CD14-positive monocyte (primary cell): Measurements from ENCODE around the gene FAM131A. TPM values are rescaled to one million over a fixed set of nuclear protein-coding genes. Genes with fewer than 3 reads are reported as not detected.

Experiments
- DNase-seq, 3 donors: peaks; one replicate each; pipeline ENCODE4 v3.0.0-alpha.2; 2011 to 2022
- H2AFZ ChIP-seq: 2 replicates; pipeline ENCODE4 v1.6.0; 2012; ENCODE audit warnings: mild to moderate bottlenecking, low read depth, low read length, inconsistent platforms; ENCODE audit not compliant: insufficient read depth, poor library complexity, severe bottlenecking
- H3K27ac ChIP-seq, 2 donors: 1 replicate in 1 of 2; 2 replicates in 1 of 2; pipeline ENCODE4 v1.5.1; 2012 to 2013; ENCODE audit warnings: low read length in 2 of 2, control low read depth in 1 of 2, inconsistent platforms in 1 of 2, low read depth in 1 of 2, mild to moderate bottlenecking in 1 of 2
- H3K27me3 ChIP-seq, 2 donors: one replicate each; pipeline versions ENCODE4 v1.6.0 to v1.6.1; 2011 to 2013; ENCODE audit warnings: low read length in 2 of 2; ENCODE audit not compliant: control insufficient read depth in 2 of 2, insufficient read depth in 2 of 2
- H3K36me3 ChIP-seq, 2 donors: replicated peaks in 1 of 2; 1 replicate in 1 of 2; 2 replicates in 1 of 2; pipeline versions ENCODE4 v1.5.1 to v1.6.1; 2012 to 2013; ENCODE audit warnings: low read length in 2 of 2, control low read depth in 1 of 2, inconsistent platforms in 1 of 2, mild to moderate bottlenecking in 1 of 2; ENCODE audit not compliant: insufficient read depth in 2 of 2, control insufficient read depth in 1 of 2
- H3K4me1 ChIP-seq, 2 donors: 1 replicate in 1 of 2; 2 replicates in 1 of 2; pipeline versions ENCODE4 v1.5.1 to v1.6.1; 2012 to 2013; ENCODE audit warnings: low read length in 2 of 2, control low read depth in 1 of 2, inconsistent platforms in 1 of 2, mild to moderate bottlenecking in 1 of 2, moderate library complexity in 1 of 2; ENCODE audit not compliant: insufficient read depth in 2 of 2, control insufficient read depth in 1 of 2
- H3K4me2 ChIP-seq: replicated peaks from 2 replicates; pipeline ENCODE3; 2012; ENCODE audit warnings: low read length, moderate library complexity, mild to moderate bottlenecking; ENCODE audit not compliant: poor library complexity, severe bottlenecking; ENCODE audit errors: extremely low read depth
- H3K4me3 ChIP-seq, 3 experiments: fragments of 200-600 bp in 1 of 3; sonication (generic) in 1 of 3; replicated peaks in 1 of 3; 1 replicate in 2 of 3; 2 replicates in 1 of 3; pipeline ENCODE4 v1.5.1; 2011 to 2013; ENCODE audit warnings: low read length in 3 of 3, mild to moderate bottlenecking in 3 of 3, control low read depth in 2 of 3, low read depth in 2 of 3, inconsistent platforms in 1 of 3, moderate library complexity in 1 of 3
- H3K79me2 ChIP-seq: 2 replicates; pipeline ENCODE4 v1.6.0; 2012; ENCODE audit warnings: mild to moderate bottlenecking, control low read depth, inconsistent platforms, low read length, moderate library complexity; ENCODE audit not compliant: insufficient read depth
- H3K9ac ChIP-seq: 2 replicates; pipeline ENCODE4 v1.6.0; 2017; ENCODE audit warnings: low read length, mild to moderate bottlenecking; ENCODE audit not compliant: insufficient read depth, poor library complexity, severe bottlenecking
- H3K9me3 ChIP-seq, 2 donors: replicated peaks in 1 of 2; 1 replicate in 1 of 2; 2 replicates in 1 of 2; pipeline versions ENCODE4 v1.5.1 to v1.6.1; 2012 to 2013; ENCODE audit warnings: low read length in 2 of 2, control low read depth in 1 of 2; ENCODE audit not compliant: control insufficient read depth in 1 of 2, insufficient read depth in 1 of 2
- H4K20me1 ChIP-seq: 2 replicates; pipeline ENCODE4 v1.6.0; 2012; ENCODE audit warnings: mild to moderate bottlenecking, low read length, control low read depth, moderate library complexity; ENCODE audit not compliant: insufficient read depth
- H3K27ac Mint-ChIP-seq, 7 donors: one replicate each; pipeline ENCODE4 v1.8.0; 2020; ENCODE audit warnings: mild to moderate bottlenecking in 7 of 7, mixed read lengths in 7 of 7, moderate library complexity in 6 of 7, inconsistent platforms in 2 of 7
- H3K27me3 Mint-ChIP-seq, 3 donors: one replicate each; pipeline ENCODE4 v1.8.0; 2021 to 2022; ENCODE audit warnings: low read depth in 3 of 3, mild to moderate bottlenecking in 3 of 3, mixed read lengths in 3 of 3, moderate library complexity in 3 of 3, inconsistent platforms in 1 of 3
- H3K36me3 Mint-ChIP-seq, 2 donors: one replicate each; pipeline ENCODE4 v1.8.0; 2020; ENCODE audit warnings: mixed read lengths in 2 of 2, inconsistent platforms in 1 of 2, mild to moderate bottlenecking in 1 of 2
- H3K4me1 Mint-ChIP-seq: one replicate; pipeline ENCODE4 v1.8.0; 2020; ENCODE audit warnings: mild to moderate bottlenecking, mixed read lengths
- H3K4me3 Mint-ChIP-seq, 2 donors: one replicate each; pipeline ENCODE4 v1.8.0; 2020; ENCODE audit warnings: mild to moderate bottlenecking in 2 of 2, mixed read lengths in 2 of 2, moderate library complexity in 1 of 2
- H3K9me3 Mint-ChIP-seq, 7 donors: one replicate each; pipeline ENCODE4 v1.8.0; 2020 to 2022; ENCODE audit warnings: mixed read lengths in 7 of 7, mild to moderate bottlenecking in 6 of 7, moderate library complexity in 6 of 7, inconsistent platforms in 2 of 7
- WGBS: methylation state at CpG from one replicate; pipeline ENCODE4 v1.1.5; 2013; ENCODE audit warnings: missing lambda C conversion rate; ENCODE audit not compliant: insufficient coverage; 5-methylcytosine and 5-hydroxymethylcytosine counted together
- intact Hi-C, 2 donors: fragments of 100-400 bp; cut with micrococcal nuclease; formaldehyde crosslinking; loops; one replicate each; pipeline versions ENCODE4 v1.15.0 to v1.15.1; 2023
- polyA plus RNA-seq, 3 donors: library from polyadenylated mRNA; depleted of rRNA in 1 of 3; unstranded in 2 of 3; stranded (reverse) in 1 of 3; fragments of 300-500 nt in 2 of 3; fragments of >200 nt in 1 of 3; fragmentation: Illumina TruSeq in 2 of 3; gene quantifications; 1 replicate in 2 of 3; 2 replicates in 1 of 3; pipeline ENCODE4 v1.2.3, GENCODE V29; 2012 to 2021
- TF ChIP-seq, protein P1 (sequence below): fragments of 200-600 bp; IDR thresholded peaks from one replicate; pipeline ENCODE4 v1.8.0; 2022; ENCODE audit warnings: antibody characterized with exemption, mild to moderate bottlenecking

The FAM131A gene
- polyA plus RNA-seq, 3 donors: 5.8 to 30.6 (median 7.7) TPM

DNA sequence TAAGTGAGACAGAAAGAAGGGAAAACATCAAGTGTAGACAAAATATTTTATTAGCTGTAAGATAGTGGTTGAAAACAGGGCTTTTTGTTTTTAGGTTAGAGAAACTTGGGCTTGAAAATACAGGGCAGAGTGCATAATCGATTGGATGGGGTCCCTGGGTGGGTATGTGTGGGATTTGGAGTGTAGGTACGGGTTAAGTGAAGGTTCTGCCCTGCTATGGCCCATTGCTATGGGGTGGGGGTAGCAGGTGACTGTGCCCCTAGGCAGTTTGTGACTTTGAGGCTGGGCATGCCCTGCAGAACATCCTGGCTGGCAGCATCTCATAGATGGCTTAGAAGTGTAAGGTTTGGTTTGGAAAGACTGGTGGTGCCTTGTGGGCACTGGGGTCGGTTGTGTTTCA lies 3.7 kb upstream of the FAM131A start:
- H3K27me3 Mint-ChIP-seq: peaks cover 0 to 12% (median 10%) of the 10 kb centered on the region in 3 donors
- H3K36me3 ChIP-seq: peaks cover 66% of the 10 kb centered on the region in 2 donors
- peaks cover 36% of the 10 kb centered on the region for H3K4me1 Mint-ChIP-seq
- intact Hi-C loops: no loop called here
- H3K4me2 ChIP-seq: no peak overlapping the region
- H3K27ac ChIP-seq: peak overlapping the region; percentile 37 to 87
- peaks cover 22% of the 10 kb centered on the region for H3K79me2 ChIP-seq
- WGBS: 97% methylated on average over 3 of the region's 3 CpGs
- H3K9me3 ChIP-seq: no peaks in the 10 kb centered on the region
- peak overlapping the region; percentile 75 to 97 (median 97) for H3K27ac Mint-ChIP-seq
- no peak overlapping the region for H3K4me3 Mint-ChIP-seq
- H3K27me3 ChIP-seq: peaks cover 0 to 2% of the 10 kb centered on the region in 2 donors
- peaks cover 73 to 75% of the 10 kb centered on the region in 2 donors for H3K36me3 Mint-ChIP-seq
- no peak overlapping the region for H2AFZ ChIP-seq
- peaks cover 26 to 30% of the 10 kb centered on the region in 2 donors for H3K4me1 ChIP-seq
- H3K9me3 Mint-ChIP-seq: no peaks in the 10 kb centered on the region
- TF ChIP-seq, protein P1, sequence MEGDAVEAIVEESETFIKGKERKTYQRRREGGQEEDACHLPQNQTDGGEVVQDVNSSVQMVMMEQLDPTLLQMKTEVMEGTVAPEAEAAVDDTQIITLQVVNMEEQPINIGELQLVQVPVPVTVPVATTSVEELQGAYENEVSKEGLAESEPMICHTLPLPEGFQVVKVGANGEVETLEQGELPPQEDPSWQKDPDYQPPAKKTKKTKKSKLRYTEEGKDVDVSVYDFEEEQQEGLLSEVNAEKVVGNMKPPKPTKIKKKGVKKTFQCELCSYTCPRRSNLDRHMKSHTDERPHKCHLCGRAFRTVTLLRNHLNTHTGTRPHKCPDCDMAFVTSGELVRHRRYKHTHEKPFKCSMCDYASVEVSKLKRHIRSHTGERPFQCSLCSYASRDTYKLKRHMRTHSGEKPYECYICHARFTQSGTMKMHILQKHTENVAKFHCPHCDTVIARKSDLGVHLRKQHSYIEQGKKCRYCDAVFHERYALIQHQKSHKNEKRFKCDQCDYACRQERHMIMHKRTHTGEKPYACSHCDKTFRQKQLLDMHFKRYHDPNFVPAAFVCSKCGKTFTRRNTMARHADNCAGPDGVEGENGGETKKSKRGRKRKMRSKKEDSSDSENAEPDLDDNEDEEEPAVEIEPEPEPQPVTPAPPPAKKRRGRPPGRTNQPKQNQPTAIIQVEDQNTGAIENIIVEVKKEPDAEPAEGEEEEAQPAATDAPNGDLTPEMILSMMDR: no peak
- no peak overlapping the region for H3K9ac ChIP-seq
- no peak for DNase-seq
- peaks cover 45% of the 10 kb centered on the region for H4K20me1 ChIP-seq
- H3K4me3 ChIP-seq: no peak overlapping the region

DNA sequence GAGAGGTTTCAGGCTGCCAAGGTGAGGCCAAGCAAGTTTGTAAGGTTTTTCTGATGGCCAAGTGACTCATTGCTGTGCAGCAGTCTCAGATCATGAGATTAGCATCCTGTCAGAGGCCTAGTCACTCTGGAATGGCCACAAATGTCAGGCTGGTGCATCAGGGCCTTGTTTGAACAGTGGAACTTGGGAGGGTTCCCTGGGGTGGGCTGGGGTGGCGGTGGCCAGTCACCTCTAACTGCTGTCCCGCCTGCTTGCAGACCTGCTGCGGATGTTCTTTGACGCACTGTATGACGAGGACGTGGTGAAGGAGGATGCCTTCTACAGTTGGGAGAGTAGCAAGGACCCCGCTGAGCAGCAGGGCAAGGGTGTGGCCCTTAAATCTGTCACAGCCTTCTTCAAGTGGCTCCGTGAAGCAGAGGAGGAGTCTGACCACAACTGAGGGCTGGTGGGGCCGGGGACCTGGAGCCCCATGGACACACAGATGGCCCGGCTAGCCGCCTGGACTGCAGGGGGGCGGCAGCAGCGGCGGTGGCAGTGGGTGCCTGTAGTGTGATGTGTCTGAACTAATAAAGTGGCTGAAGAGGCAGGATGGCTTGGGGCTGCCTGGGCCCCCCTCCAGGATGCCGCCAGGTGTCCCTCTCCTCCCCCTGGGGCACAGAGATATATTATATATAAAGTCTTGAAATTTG lies 2.8 kb upstream of the FAM131A start:
- Histone ChIP-seq H3K79me2 (peaks cover 22% of the 10 kb centered on the region), H3K4me1 (peaks cover 27 to 32% of the 10 kb centered on the region in 2 donors), H3K27me3 (peaks cover 0 to 4% of the 10 kb centered on the region in 2 donors), H3K36me3 (peaks cover 56 to 57% of the 10 kb centered on the region in 2 donors), H4K20me1 (peaks cover 50% of the 10 kb centered on the region), H2AFZ (no peak overlapping the region), H3K9ac (peak overlapping the region; percentile 84), H3K4me3 (no peak overlapping the region), H3K27ac (peak overlapping the region; percentile 78 to 87), H3K4me2 (no peak overlapping the region), H3K9me3 (no peaks in the 10 kb centered on the region)
- Mint-ChIP-seq H3K9me3 (no peaks in the 10 kb centered on the region), H3K27ac (peak overlapping the region; percentile 75 to 97 (median 97)), H3K4me1 (peaks cover 38% of the 10 kb centered on the region), H3K27me3 (peaks cover 0 to 15% (median 10%) of the 10 kb centered on the region in 3 donors), H3K36me3 (peaks cover 70 to 72% of the 10 kb centered on the region in 2 donors), H3K4me3 (no peak overlapping the region)
- DNase-seq: peak in 2 of 3 donors; percentile 28 to 83
- WGBS: 66% methylated on average over 5 of the region's 15 CpGs
- intact Hi-C loops: no loop called here
- TF ChIP-seq, protein P1: no peak
